Tibial nerve (tissue), 4 donors: ENCODE results near the gene EXOC8. TPM values are rescaled to one million over a fixed set of nuclear protein-coding genes. Genes with fewer than 3 reads are reported as not detected.

Experiments
- DNase-seq, 2 donors: peaks; one replicate each; pipeline ENCODE4 v3.0.0-alpha.2; 2019; ENCODE audit warnings: low spot score in 2 of 2
- H3K27ac ChIP-seq, 4 donors: fragments of 200-600 bp; sonication (generic) in 3 of 4; one replicate each; pipeline ENCODE4 v1.5.1; 2017 to 2019; ENCODE audit warnings: mild to moderate bottlenecking in 1 of 4
- H3K27me3 ChIP-seq, 2 donors: fragments of 200-600 bp; sonication (generic) in 1 of 2; one replicate each; pipeline versions ENCODE4 v1.5.1 to v1.6.0; 2017 to 2019
- H3K36me3 ChIP-seq, 3 donors: fragments of 200-600 bp; sonication (generic); one replicate each; pipeline ENCODE4 v1.5.1; 2018 to 2019
- H3K4me1 ChIP-seq, 4 donors: fragments of 200-600 bp; sonication (generic) in 3 of 4; one replicate each; pipeline ENCODE4 v1.5.1; 2017 to 2019
- H3K4me3 ChIP-seq, 4 donors: fragments of 200-600 bp; sonication (generic) in 3 of 4; one replicate each; pipeline ENCODE4 v1.5.1; 2017 to 2019; ENCODE audit warnings: mild to moderate bottlenecking in 1 of 4, moderate library complexity in 1 of 4
- H3K9me3 ChIP-seq, 4 donors: fragments of 200-600 bp; sonication (generic) in 3 of 4; one replicate each; pipeline ENCODE4 v1.5.1; 2017 to 2019
- CTCF ChIP-seq, 5 experiments: fragments of 200-600 bp in 3 of 5; fragments of 450-650 bp in 2 of 5; sonication (generic) in 3 of 5; IDR thresholded peaks; one replicate each; pipeline ENCODE4 v1.5.1; 2016 to 2019; ENCODE audit warnings: antibody characterized with exemption in 5 of 5, mild to moderate bottlenecking in 3 of 5, moderate library complexity in 2 of 5
- EP300 ChIP-seq, 2 donors: sonication (generic); formaldehyde crosslinking; IDR thresholded peaks; one replicate each; pipeline ENCODE4 v1.6.1; 2017; ENCODE audit warnings: antibody characterized with exemption in 2 of 2, mild to moderate bottlenecking in 1 of 2
- POLR2A ChIP-seq, 2 donors: fragments of 450-650 bp; IDR thresholded peaks; one replicate each; pipeline ENCODE4 v1.6.1; 2017; ENCODE audit warnings: antibody characterized with exemption in 2 of 2, mild to moderate bottlenecking in 2 of 2, moderate library complexity in 2 of 2
- WGBS, 2 donors: methylation state at CpG; one replicate each; pipeline ENCODE4 v1.1.5; 2018; 5-methylcytosine and 5-hydroxymethylcytosine counted together
- total RNA-seq, 4 donors: library from RNA; depleted of rRNA; stranded (reverse); fragments of >200 nt; gene quantifications; one replicate each; pipeline ENCODE4 v1.1.0, GENCODE V29; 2016

Gene EXOC8
- total RNA-seq, 4 donors from 2014 or later: 12.6 to 15.7 (median 14.5) TPM

GRCh38 chr1:231374394-231374793 lies 36.7 kb upstream of the EXOC8 start:
- Histone ChIP-seq H3K4me3 (no peak overlapping the region), H3K27me3 (no peaks in the 10 kb centered on the region), H3K27ac (no peak overlapping the region), H3K9me3 (no peaks in the 10 kb centered on the region), H3K4me1 (peaks cover 0 to 33% (median 6%) of the 10 kb centered on the region in 4 donors), H3K36me3 (peaks cover 0 to 14% (median 0%) of the 10 kb centered on the region in 3 donors)
- 90 to 94% methylated on average over 4 of the region's 4 CpGs for WGBS, 2 donors
- TF ChIP-seq EP300 (IDR thresholded peaks at IDR 0.05) (no peak), POLR2A (IDR thresholded peaks at IDR 0.05) (no peak), CTCF (IDR thresholded peaks at IDR 0.05) (no peak)
- no peak for DNase-seq

- no peaks in the 10 kb centered on the region for H3K27me3 ChIP-seq
- no peak overlapping the region for H3K27ac ChIP-seq
- no peak for DNase-seq
- TF ChIP-seq POLR2A (IDR thresholded peaks at IDR 0.05): no peak
- TF ChIP-seq CTCF (IDR thresholded peaks at IDR 0.05): no peak
- TF ChIP-seq EP300 (IDR thresholded peaks at IDR 0.05): no peak
- no peaks in the 10 kb centered on the region for H3K9me3 ChIP-seq
- H3K36me3 ChIP-seq: peaks cover 0 to 31% (median 0%) of the 10 kb centered on the region in 3 donors
- H3K4me1 ChIP-seq: peaks cover 0 to 20% (median 4%) of the 10 kb centered on the region in 4 donors
- no peak overlapping the region for H3K4me3 ChIP-seq
These were observed 34.8 kb upstream of the EXOC8 start for GRCh38 chr1:231372501-231372900.

- H3K36me3 ChIP-seq: peaks cover 0 to 57% (median 0%) of the 10 kb centered on the region in 3 donors
These were observed 31.6 kb upstream of the EXOC8 start for GRCh38 chr1:231369282-231369681.

GRCh38 chr1:231364192-231364591 lies 26.5 kb upstream of the EXOC8 start:
- TF ChIP-seq POLR2A (IDR thresholded peaks at IDR 0.05): no peak
- TF ChIP-seq CTCF (IDR thresholded peaks at IDR 0.05): no peak
- TF ChIP-seq EP300 (IDR thresholded peaks at IDR 0.05): no peak
- peaks cover 0 to 53% (median 0%) of the 10 kb centered on the region in 3 donors for H3K36me3 ChIP-seq
- no peak overlapping the region for H3K27ac ChIP-seq
- 92% methylated on average over 5 of the region's 5 CpGs for WGBS, 2 donors
- DNase-seq: no peak
- H3K4me3 ChIP-seq: no peak overlapping the region
- H3K9me3 ChIP-seq: no peaks in the 10 kb centered on the region
- no peaks in the 10 kb centered on the region for H3K27me3 ChIP-seq
- peaks cover 0 to 7% (median 0%) of the 10 kb centered on the region in 4 donors for H3K4me1 ChIP-seq

More at GRCh38 chr1:231369282-231369681, 31.6 kb upstream of the EXOC8 start:
- H3K27ac ChIP-seq: no peak overlapping the region
- H3K27me3 ChIP-seq: no peaks in the 10 kb centered on the region
- DNase-seq: no peak
- H3K4me3 ChIP-seq: no peak overlapping the region
- peaks cover 0 to 4% (median 0%) of the 10 kb centered on the region in 4 donors for H3K4me1 ChIP-seq
- H3K9me3 ChIP-seq: no peaks in the 10 kb centered on the region
- 67 to 76% methylated on average over 3 of the region's 3 CpGs for WGBS, 2 donors
- TF ChIP-seq EP300 (IDR thresholded peaks at IDR 0.05) (no peak), CTCF (IDR thresholded peaks at IDR 0.05) (no peak), POLR2A (IDR thresholded peaks at IDR 0.05) (no peak)

- Histone ChIP-seq H3K9me3 (no peaks in the 10 kb centered on the region), H3K27me3 (no peaks in the 10 kb centered on the region), H3K36me3 (peaks cover 0 to 47% (median 0%) of the 10 kb centered on the region in 3 donors), H3K27ac (no peak overlapping the region), H3K4me3 (no peak overlapping the region), H3K4me1 (peaks cover 0 to 6% (median 0%) of the 10 kb centered on the region in 4 donors)
- WGBS, 2 donors: 88 to 89% methylated on average over 1 of the region's 1 CpG
- TF ChIP-seq CTCF (IDR thresholded peaks at IDR 0.05) (no peak), POLR2A (IDR thresholded peaks at IDR 0.05) (no peak), EP300 (IDR thresholded peaks at IDR 0.05) (no peak)
- DNase-seq: no peak
These were observed 26.0 kb upstream of the EXOC8 start for GRCh38 chr1:231363624-231364023.
